GM23338 (cell line): ENCODE data around the gene FRY. TPM values are rescaled to one million over a fixed set of nuclear protein-coding genes. Genes with fewer than 3 reads are reported as not detected.

Experiments used
- ATAC-seq: fragments of 200-7000 bp; cut with Tn5 transposase; 3 replicates; pipeline ENCODE4 v1.9.1; 2020
- DNase-seq: peaks from one replicate; pipeline ENCODE4 v3.0.0-alpha.2; 2015; ENCODE audit warnings: low spot score
- H2AFZ ChIP-seq: fragments of 200-600 bp; sonication (generic); 2 replicates; pipeline ENCODE4 v1.8.0; 2016; ENCODE audit warnings: antibody characterized with exemption, mild to moderate bottlenecking, moderate library complexity
- H3F3A ChIP-seq: fragments of 200-600 bp; sonication (generic); replicated peaks from 2 replicates; pipeline ENCODE4 v1.8.0; 2017; ENCODE audit warnings: antibody characterized with exemption, mixed run types, low read depth
- H3K27ac ChIP-seq: fragments of 200-600 bp; sonication (generic); 2 replicates; pipeline ENCODE4 v1.6.1; 2016; ENCODE audit warnings: low read depth
- H3K27me3 ChIP-seq: fragments of 200-600 bp; sonication (generic); 2 replicates; pipeline ENCODE4 v1.8.0; 2016; ENCODE audit warnings: mild to moderate bottlenecking, mixed run types, moderate library complexity; ENCODE audit not compliant: insufficient read depth
- H3K36me3 ChIP-seq: fragments of 200-600 bp; sonication (generic); 2 replicates; pipeline ENCODE4 v1.8.0; 2016; ENCODE audit warnings: mild to moderate bottlenecking; ENCODE audit not compliant: insufficient read depth
- H3K4me1 ChIP-seq: fragments of 200-600 bp; sonication (generic); 2 replicates; pipeline ENCODE4 v1.8.0; 2016; ENCODE audit warnings: mild to moderate bottlenecking, moderate library complexity; ENCODE audit not compliant: insufficient read depth
- H3K4me2 ChIP-seq: fragments of 200-600 bp; sonication (generic); 2 replicates; pipeline ENCODE4 v1.7.1; 2017; ENCODE audit warnings: mixed run types
- H3K4me3 ChIP-seq: fragments of 200-600 bp; sonication (generic); 2 replicates; pipeline ENCODE4 v1.6.1; 2016; ENCODE audit warnings: mixed run types
- H3K79me2 ChIP-seq: fragments of 200-600 bp; sonication (generic); replicated peaks from 2 replicates; pipeline ENCODE4 v1.8.0; 2017; ENCODE audit warnings: mild to moderate bottlenecking; ENCODE audit not compliant: insufficient read depth
- H3K9me2 ChIP-seq: fragments of 200-600 bp; sonication (generic); 2 replicates; pipeline ENCODE4 v1.8.0; 2017; ENCODE audit not compliant: insufficient read depth
- H4K20me1 ChIP-seq: fragments of 200-600 bp; sonication (generic); replicated peaks from 2 replicates; pipeline ENCODE4 v1.8.0; 2017; ENCODE audit warnings: mild to moderate bottlenecking; ENCODE audit not compliant: insufficient read depth
- H3K27ac Mint-ChIP-seq: 2 replicates; pipeline ENCODE4 v1.8.0; 2020; ENCODE audit warnings: inconsistent platforms, mild to moderate bottlenecking, moderate library complexity, mixed read lengths
- H3K27me3 Mint-ChIP-seq: 3 replicates; pipeline ENCODE4 v1.8.0; 2022; ENCODE audit warnings: low read depth, mild to moderate bottlenecking, moderate library complexity, mixed read lengths, inconsistent platforms; ENCODE audit not compliant: insufficient read depth, poor library complexity
- H3K36me3 Mint-ChIP-seq: 3 replicates; pipeline ENCODE4 v1.8.0; 2021; ENCODE audit warnings: low read depth, mild to moderate bottlenecking, inconsistent platforms, moderate library complexity, mixed read lengths
- H3K4me1 Mint-ChIP-seq: 3 replicates; pipeline ENCODE4 v1.8.0; 2020; ENCODE audit warnings: mild to moderate bottlenecking, inconsistent platforms, mixed read lengths
- H3K4me3 Mint-ChIP-seq: 3 replicates; pipeline ENCODE4 v1.8.0; 2021; ENCODE audit warnings: moderate library complexity, mild to moderate bottlenecking, inconsistent platforms, mixed read lengths
- H3K9me3 Mint-ChIP-seq: 3 replicates; pipeline ENCODE4 v1.8.0; 2020; ENCODE audit warnings: moderate library complexity, mild to moderate bottlenecking, inconsistent platforms, mixed read lengths
- EZH2 ChIP-seq: fragments of 200-600 bp; sonication (generic); IDR thresholded peaks from one replicate; pipeline ENCODE4 v1.8.0; 2017; ENCODE audit warnings: antibody characterized with exemption, mild to moderate bottlenecking, low read depth; ENCODE audit not compliant: unreplicated experiment
- EZH2phosphoT487 ChIP-seq: fragments of 200-600 bp; sonication (generic); IDR thresholded peaks from one replicate; pipeline ENCODE4 v1.8.1; 2018; ENCODE audit warnings: antibody characterized with exemption; ENCODE audit not compliant: unreplicated experiment
- JUNB ChIP-seq: IDR thresholded peaks from one replicate; pipeline ENCODE4 v1.6.1; 2016; ENCODE audit warnings: antibody characterized with exemption; ENCODE audit not compliant: unreplicated experiment
- NANOG ChIP-seq: IDR thresholded peaks from 2 replicates; pipeline ENCODE4 v1.6.1; 2016; ENCODE audit warnings: antibody characterized with exemption, borderline replicate concordance
- POLR2AphosphoS5 ChIP-seq: IDR thresholded peaks from 2 replicates; pipeline ENCODE4 v1.6.1; 2016; ENCODE audit warnings: antibody characterized with exemption, low read depth
- REST ChIP-seq: IDR thresholded peaks from one replicate; pipeline ENCODE4 v1.6.1; 2018; ENCODE audit warnings: antibody characterized with exemption; ENCODE audit not compliant: unreplicated experiment
- ZNF114 ChIP-seq: fragments of 250-450 bp; sonication (Bioruptor Pico); IDR thresholded peaks from 2 replicates; pipeline ENCODE4 v1.5.0; 2020; ENCODE audit warnings: mild to moderate bottlenecking, moderate library complexity
- ZNF331 ChIP-seq: fragments of 250-450 bp; sonication (Bioruptor Pico); IDR thresholded peaks from 2 replicates; pipeline ENCODE4 v1.5.0; 2020; ENCODE audit warnings: low read depth, mild to moderate bottlenecking, moderate library complexity
- ZNF462 ChIP-seq: fragments of 250-450 bp; sonication (Bioruptor Pico); IDR thresholded peaks from 2 replicates; pipeline ENCODE4 v1.5.0; 2020; ENCODE audit warnings: mild to moderate bottlenecking, moderate library complexity
- polyA plus RNA-seq: library from polyadenylated mRNA; unstranded; fragments of >200 nt; fragmentation: Nextera tagmentation; extraction: Ambion mirVana; gene quantifications from 2 replicates; pipeline ENCODE4 v1.2.1, GENCODE V29; 2016
- total RNA-seq: library from RNA; depleted of rRNA; stranded (reverse); fragments of >200 nt; shearing (Covaris generic); gene quantifications from 2 replicates; pipeline ENCODE4 v1.2.3, GENCODE V29; 2014
- TF ChIP-seq, protein P1 (sequence below), 2 experiments: fragments of 200-600 bp in 1 of 2; sonication (generic) in 1 of 2; conservative IDR thresholded peaks; 2 replicates each; pipeline versions ENCODE4 v1.5.1 to v1.6.1; 2016 to 2017; ENCODE audit warnings: antibody characterized with exemption in 2 of 2, low read depth in 2 of 2, mild to moderate bottlenecking in 2 of 2, moderate library complexity in 1 of 2
- TF ChIP-seq, protein P2 (sequence below): IDR thresholded peaks from 2 replicates; pipeline ENCODE4 v1.6.1; 2016; ENCODE audit warnings: antibody characterized with exemption

FRY gene
- total and polyA plus RNA-seq, 2 experiments from 2014 or later, result 2.4 to 10.1 TPM

DNA sequence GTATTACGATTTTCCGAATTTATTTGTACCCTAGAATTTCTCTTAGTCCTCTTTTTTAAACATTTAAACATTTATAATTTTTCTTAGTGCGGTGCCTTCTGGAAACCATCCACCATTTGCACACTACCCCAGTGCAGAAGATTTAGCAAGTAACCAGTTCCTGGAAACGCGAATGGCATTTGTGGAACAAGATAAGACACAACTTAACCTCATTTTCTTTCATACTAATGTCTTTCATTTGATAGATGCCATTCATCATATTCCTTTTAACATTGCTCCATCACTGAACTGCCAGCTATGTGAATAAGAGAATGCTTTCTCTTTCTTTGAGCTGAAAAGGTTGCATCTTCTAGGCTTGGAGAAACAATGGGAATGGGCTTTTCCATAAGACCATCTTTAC is 6.8 kb downstream of the FRY start:
- H3K36me3 Mint-ChIP-seq, result no peaks in the 10 kb centered on the region
- no peak overlapping the region for H3K27ac Mint-ChIP-seq
- Histone ChIP-seq H3F3A (no peaks in the 10 kb centered on the region), H3K27me3 (no peaks in the 10 kb centered on the region), H3K9me2 (no peaks in the 10 kb centered on the region), H3K4me1 (peaks cover 12% of the 10 kb centered on the region), H3K27ac (no peak overlapping the region), H2AFZ (no peak overlapping the region), H3K79me2 (no peaks in the 10 kb centered on the region), H3K4me3 (no peak overlapping the region), H4K20me1 (no peaks in the 10 kb centered on the region), H3K4me2 (no peak overlapping the region), H3K36me3 (no peaks in the 10 kb centered on the region)
- ATAC-seq (no peak), DNase-seq (no peak)
- H3K4me1 Mint-ChIP-seq, result peaks cover 23% of the 10 kb centered on the region
- TF ChIP-seq NANOG (no peak), EZH2 (no peak), EZH2phosphoT487 (no peak), REST (no peak), ZNF331 (no peak), ZNF462 (CRISPR knock-in tag) (no peak), ZNF114 (CRISPR knock-in tag) (no peak), JUNB (no peak), POLR2AphosphoS5 (no peak)
- TF ChIP-seq, protein P1, sequence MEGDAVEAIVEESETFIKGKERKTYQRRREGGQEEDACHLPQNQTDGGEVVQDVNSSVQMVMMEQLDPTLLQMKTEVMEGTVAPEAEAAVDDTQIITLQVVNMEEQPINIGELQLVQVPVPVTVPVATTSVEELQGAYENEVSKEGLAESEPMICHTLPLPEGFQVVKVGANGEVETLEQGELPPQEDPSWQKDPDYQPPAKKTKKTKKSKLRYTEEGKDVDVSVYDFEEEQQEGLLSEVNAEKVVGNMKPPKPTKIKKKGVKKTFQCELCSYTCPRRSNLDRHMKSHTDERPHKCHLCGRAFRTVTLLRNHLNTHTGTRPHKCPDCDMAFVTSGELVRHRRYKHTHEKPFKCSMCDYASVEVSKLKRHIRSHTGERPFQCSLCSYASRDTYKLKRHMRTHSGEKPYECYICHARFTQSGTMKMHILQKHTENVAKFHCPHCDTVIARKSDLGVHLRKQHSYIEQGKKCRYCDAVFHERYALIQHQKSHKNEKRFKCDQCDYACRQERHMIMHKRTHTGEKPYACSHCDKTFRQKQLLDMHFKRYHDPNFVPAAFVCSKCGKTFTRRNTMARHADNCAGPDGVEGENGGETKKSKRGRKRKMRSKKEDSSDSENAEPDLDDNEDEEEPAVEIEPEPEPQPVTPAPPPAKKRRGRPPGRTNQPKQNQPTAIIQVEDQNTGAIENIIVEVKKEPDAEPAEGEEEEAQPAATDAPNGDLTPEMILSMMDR (conservative IDR thresholded peaks at IDR 0.05; ENCODE audit: low read depth in 2 of 2), result no peak
- TF ChIP-seq, protein P2, sequence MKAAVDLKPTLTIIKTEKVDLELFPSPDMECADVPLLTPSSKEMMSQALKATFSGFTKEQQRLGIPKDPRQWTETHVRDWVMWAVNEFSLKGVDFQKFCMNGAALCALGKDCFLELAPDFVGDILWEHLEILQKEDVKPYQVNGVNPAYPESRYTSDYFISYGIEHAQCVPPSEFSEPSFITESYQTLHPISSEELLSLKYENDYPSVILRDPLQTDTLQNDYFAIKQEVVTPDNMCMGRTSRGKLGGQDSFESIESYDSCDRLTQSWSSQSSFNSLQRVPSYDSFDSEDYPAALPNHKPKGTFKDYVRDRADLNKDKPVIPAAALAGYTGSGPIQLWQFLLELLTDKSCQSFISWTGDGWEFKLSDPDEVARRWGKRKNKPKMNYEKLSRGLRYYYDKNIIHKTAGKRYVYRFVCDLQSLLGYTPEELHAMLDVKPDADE, result no peak
- H3K4me3 Mint-ChIP-seq, result no peak overlapping the region
- no peaks in the 10 kb centered on the region for H3K27me3 Mint-ChIP-seq
- H3K9me3 Mint-ChIP-seq, result no peaks in the 10 kb centered on the region
